Esophagus muscularis mucosa (tissue), 3 donors: ENCODE measurements around the gene DDX31.

Experiments
- CTCF ChIP-seq, 3 experiments: fragments of 200-600 bp in 2 of 3; fragments of 450-650 bp in 1 of 3; sonication (generic) in 2 of 3; IDR thresholded peaks; one replicate each; pipeline ENCODE4 v1.5.1; 2017 to 2019; ENCODE audit warnings: antibody characterized with exemption in 3 of 3, mild to moderate bottlenecking in 2 of 3, moderate library complexity in 1 of 3
- POLR2A ChIP-seq: fragments of 450-650 bp; IDR thresholded peaks from one replicate; pipeline ENCODE4 v1.6.1; 2017; ENCODE audit warnings: antibody characterized with exemption, moderate library complexity, mild to moderate bottlenecking, low read depth
- POLR2AphosphoS5 ChIP-seq, 2 donors: sonication (generic); formaldehyde crosslinking; IDR thresholded peaks; one replicate each; pipeline ENCODE4 v1.6.1; 2017; ENCODE audit warnings: antibody characterized with exemption in 2 of 2

DNA sequence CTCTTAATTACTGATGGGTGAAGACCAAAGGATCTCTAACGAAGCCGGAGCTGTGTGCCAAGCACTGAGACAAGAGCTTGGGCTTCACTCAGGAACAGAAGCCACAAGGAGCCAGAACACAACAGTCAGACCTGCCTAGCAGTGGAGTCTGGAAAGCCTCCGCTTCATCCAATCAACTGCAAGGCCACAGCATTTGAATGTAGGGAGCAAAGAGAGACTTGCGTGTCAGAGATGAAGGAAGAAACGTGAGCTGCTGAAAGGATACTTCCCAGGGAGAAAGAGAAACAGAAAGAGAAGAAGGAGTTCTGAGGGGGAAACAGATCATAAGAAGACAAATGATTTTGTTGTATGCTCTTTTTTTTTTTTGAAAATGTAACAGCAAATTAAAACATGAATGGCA, 43.5 kb downstream of the DDX31 start:
- TF ChIP-seq POLR2AphosphoS5 (IDR thresholded peaks at IDR 0.05) (no peak), CTCF (IDR thresholded peaks at IDR 0.05) (no peak), POLR2A (no peak)
